ENCODE results near the gene TNN. TPM values are rescaled to one million over a fixed set of nuclear protein-coding genes. Genes with fewer than 3 reads are reported as not detected.

TNN gene
- total RNA-seq, 1 experiment from 2014 or later, result 6.0 TPM

- no peaks in the 10 kb centered on the region for H3K36me3 ChIP-seq
- H3K9me3 ChIP-seq (replicated peaks), result no peaks in the 10 kb centered on the region
- no peak overlapping the region for H3K4me3 ChIP-seq
- no peak overlapping the region for H3K27ac ChIP-seq
- H3K4me1 ChIP-seq (replicated peaks), result peaks cover 66% of the 10 kb centered on the region
- no peak for DNase-seq (ENCODE audit: low read depth in 1 of 2, low spot score in 2 of 2)
- no peaks in the 10 kb centered on the region for H3K27me3 ChIP-seq (replicated peaks)
Observed at GRCh38 chr1:175045097-175045496, 22.5 kb upstream of the TNN start.

DNA sequence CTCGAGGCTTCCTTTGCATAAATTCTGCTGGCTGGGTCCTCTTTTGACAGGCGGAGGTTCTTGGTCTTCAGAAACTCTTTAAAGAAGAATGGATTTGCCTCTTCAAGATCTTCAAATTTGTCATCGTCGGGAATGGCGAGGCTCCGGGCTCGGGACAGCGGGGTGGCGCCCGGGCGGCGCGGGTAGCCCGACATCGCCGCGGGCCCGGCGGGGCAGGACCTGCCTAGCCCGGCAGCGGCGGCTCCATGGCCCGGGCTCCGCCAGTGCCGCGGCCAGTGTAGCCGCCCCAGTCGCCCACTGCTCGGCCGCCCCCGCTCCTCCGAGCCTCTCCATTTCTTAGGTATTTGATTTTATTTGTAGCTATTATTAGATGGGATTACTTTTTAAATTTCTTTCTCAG, 22.1 kb upstream of the TNN start:
- Histone ChIP-seq H3K9me3 (replicated peaks) (no peaks in the 10 kb centered on the region), H3K27ac (no peak overlapping the region), H3K36me3 (no peaks in the 10 kb centered on the region), H3K4me3 (no peak overlapping the region), H3K4me1 (replicated peaks) (peaks cover 61% of the 10 kb centered on the region), H3K27me3 (replicated peaks) (no peaks in the 10 kb centered on the region)
- no peak for DNase-seq (ENCODE audit: low read depth in 1 of 2, low spot score in 2 of 2)

DNA sequence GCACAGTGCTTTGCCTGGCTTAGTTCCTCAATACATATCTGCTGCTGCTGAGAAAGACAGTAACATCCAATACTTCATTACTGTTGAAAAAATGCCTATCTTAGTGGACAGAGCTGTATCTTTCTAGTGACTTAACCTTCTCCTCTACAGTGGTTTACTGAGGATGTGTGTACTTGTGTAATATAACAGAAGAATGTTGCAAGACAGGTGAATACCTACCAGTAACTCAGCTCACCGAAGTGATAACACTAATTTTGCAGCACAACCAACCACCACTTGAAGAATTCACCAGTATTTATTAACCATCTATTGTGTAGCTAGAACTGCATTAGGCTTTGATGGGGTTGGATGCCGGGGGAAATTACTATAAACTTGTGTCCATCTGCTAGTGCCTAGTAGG, 16.6 kb upstream of the TNN start:
- no peak overlapping the region for H3K4me3 ChIP-seq
- peaks cover 28% of the 10 kb centered on the region for H3K4me1 ChIP-seq (replicated peaks)
- H3K27ac ChIP-seq, result no peak overlapping the region
- DNase-seq (ENCODE audit: low read depth in 1 of 2, low spot score in 2 of 2), result no peak
- no peaks in the 10 kb centered on the region for H3K9me3 ChIP-seq (replicated peaks)
- 0 out of 2 replicates have a peak, but pooled peaks cover 1% of the 10 kb centered on the region for H3K36me3 ChIP-seq
- no peaks in the 10 kb centered on the region for H3K27me3 ChIP-seq (replicated peaks)

DNA sequence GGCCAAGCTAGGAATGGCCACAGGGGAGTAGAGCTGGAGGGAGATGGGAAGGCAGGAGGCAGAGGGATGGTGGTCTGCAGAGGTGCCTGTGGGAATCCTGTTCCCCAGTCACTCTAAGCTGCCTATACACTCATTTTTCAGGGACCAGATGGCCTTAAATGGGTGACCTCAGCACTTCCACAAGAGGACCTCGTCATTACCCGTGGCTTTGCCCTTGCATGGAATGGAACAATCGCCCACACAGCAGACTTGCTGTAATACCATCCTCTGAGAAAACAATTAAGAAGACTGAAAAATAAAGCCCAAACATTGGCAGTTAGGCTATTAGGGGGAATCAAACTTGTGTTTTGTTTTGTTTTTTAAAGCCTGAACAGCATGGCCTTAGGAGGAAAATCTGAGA, 12.9 kb upstream of the TNN start:
- Histone ChIP-seq H3K36me3 (0 out of 2 replicates have a peak, but pooled peaks cover 2% of the 10 kb centered on the region), H3K27ac (no peak overlapping the region), H3K4me1 (replicated peaks) (peaks cover 11% of the 10 kb centered on the region), H3K9me3 (replicated peaks) (no peaks in the 10 kb centered on the region), H3K4me3 (no peak overlapping the region), H3K27me3 (replicated peaks) (no peaks in the 10 kb centered on the region)
- DNase-seq (ENCODE audit: low read depth in 1 of 2, low spot score in 2 of 2), result no peak

DNA sequence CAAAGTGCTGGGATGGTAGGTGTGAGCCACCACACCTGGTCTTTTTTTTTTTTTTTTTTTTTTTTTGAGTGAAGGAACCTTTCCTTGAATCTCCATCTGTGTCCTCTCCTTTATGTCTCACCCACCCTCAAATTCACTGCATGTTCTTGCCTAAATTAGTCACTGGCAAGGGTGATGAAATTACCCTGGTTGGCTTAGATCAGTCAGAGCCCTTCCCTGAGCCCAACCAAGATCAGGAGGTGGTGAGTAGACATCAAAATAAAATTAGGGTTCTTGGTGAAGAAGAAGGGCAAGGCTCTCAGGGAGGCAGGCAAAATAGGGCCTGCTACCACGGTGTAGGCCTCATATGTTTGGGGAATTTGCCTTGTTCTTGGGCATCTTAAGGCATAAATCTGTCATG, 5.3 kb upstream of the TNN start:
- no peaks in the 10 kb centered on the region for H3K36me3 ChIP-seq
- no peak overlapping the region for H3K27ac ChIP-seq
- no peak for DNase-seq (ENCODE audit: low read depth in 1 of 2, low spot score in 2 of 2)
- no peaks in the 10 kb centered on the region for H3K27me3 ChIP-seq (replicated peaks)
- no peak overlapping the region for H3K4me3 ChIP-seq
- no peaks in the 10 kb centered on the region; the same call in 1 of the 2 replicates for H3K9me3 ChIP-seq (replicated peaks)
- H3K4me1 ChIP-seq (replicated peaks), result no peaks in the 10 kb centered on the region

DNA sequence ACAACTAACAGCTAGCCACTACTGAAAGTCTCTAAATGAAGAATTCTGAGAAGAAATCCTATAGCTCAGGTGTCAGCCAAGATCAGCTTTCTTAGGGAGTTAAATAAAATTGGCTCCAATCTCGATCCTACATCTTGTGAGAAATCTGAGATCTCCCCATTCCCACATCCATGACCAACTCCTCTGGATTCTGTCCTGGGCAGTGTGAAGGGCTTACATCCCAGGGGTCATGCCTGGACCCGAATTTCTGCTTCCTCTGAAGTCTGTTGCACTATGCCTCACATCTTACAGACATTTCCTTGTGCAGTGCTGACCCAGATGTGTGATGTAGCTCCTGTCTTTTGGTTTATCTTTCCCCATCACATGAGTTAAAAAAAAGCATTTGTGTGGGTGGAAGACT, 4.8 kb upstream of the TNN start:
- H3K36me3 ChIP-seq, result no peaks in the 10 kb centered on the region
- H3K9me3 ChIP-seq (replicated peaks), result no peaks in the 10 kb centered on the region; the same call in 1 of the 2 replicates
- H3K27me3 ChIP-seq (replicated peaks), result no peaks in the 10 kb centered on the region
- no peak overlapping the region for H3K4me3 ChIP-seq
- no peak overlapping the region for H3K27ac ChIP-seq
- no peaks in the 10 kb centered on the region for H3K4me1 ChIP-seq (replicated peaks)
- no peak for DNase-seq (ENCODE audit: low read depth in 1 of 2, low spot score in 2 of 2)

DNA sequence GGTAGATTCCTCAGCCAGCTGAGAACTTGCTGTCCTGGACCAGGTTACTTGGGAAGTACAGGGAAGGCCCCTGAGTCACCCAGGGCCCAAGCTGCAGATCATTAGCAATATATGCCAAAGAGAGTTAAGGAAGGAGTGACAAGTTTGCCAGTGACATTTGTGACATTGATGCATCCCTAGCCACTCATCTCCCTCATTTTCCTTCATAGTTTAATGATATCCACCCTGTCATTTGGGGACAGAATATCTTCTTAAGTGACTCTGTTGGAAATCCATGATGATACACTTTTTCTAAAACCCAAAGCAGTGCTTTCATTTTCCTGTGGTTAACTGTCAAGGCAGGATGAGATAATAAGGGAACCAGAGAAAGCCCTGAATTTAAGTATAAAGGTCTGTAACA, 3.2 kb downstream of the TNN start:
- H3K27me3 ChIP-seq (replicated peaks), result no peaks in the 10 kb centered on the region
- no peak for DNase-seq (ENCODE audit: low read depth in 1 of 2, low spot score in 2 of 2)
- H3K4me1 ChIP-seq (replicated peaks), result peaks cover 26% of the 10 kb centered on the region
- H3K27ac ChIP-seq, result no peak overlapping the region
- no peaks in the 10 kb centered on the region for H3K9me3 ChIP-seq (replicated peaks)
- no peak overlapping the region for H3K4me3 ChIP-seq
- H3K36me3 ChIP-seq, result no peaks in the 10 kb centered on the region

- Histone ChIP-seq H3K4me3 (no peak overlapping the region), H3K27ac (no peak overlapping the region), H3K36me3 (no peaks in the 10 kb centered on the region), H3K4me1 (replicated peaks) (peaks cover 32% of the 10 kb centered on the region), H3K27me3 (replicated peaks) (no peaks in the 10 kb centered on the region), H3K9me3 (replicated peaks) (no peaks in the 10 kb centered on the region)
- DNase-seq (ENCODE audit: low read depth in 1 of 2, low spot score in 2 of 2), result no peak
Observed at GRCh38 chr1:175071276-175071943, 3.8 kb downstream of the TNN start.

DNA sequence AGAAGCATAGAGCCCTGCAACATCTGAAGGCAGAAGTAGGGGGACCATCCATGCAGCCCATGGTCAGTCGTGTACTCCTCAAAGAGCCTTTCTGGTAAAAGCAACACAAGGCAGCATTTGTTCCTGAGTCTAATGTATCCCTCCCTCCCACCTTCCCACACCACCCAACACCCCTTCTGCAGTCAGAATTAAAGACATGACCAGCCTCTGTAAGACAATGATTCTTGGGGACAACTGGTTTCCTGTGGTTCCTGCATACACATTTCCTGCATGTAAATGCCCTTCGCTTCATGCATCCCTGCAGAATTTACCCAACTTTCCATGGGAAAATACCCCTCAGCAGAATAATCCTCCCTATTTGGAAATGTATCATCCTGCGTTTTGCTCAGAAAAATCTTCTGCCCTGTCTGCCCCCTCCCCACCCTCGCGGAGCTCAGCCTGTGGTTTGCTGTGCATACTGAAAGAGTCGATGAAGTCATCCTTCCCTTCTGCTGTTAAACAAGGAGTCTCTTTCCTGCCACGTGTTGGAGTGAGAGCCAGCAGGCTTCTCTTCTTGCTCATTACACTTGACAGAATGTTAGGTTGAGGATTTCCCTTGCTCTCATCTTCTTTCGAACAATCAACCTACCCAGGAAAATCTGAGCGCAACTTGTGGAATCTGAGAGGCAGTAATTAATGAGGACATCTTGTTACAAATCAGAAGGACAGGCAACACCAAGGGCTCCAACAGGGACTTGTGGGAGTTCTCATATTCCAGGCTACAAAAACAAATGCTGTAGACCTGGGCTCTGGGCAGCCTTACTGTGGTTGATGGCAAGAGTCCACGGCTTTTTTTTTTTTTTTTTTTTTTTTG, 4.7 kb downstream of the TNN start:
- Histone ChIP-seq H3K27ac (no peak overlapping the region), H3K4me3 (no peak overlapping the region), H3K4me1 (replicated peaks) (peaks cover 35% of the 10 kb centered on the region), H3K36me3 (no peaks in the 10 kb centered on the region), H3K27me3 (replicated peaks) (no peaks in the 10 kb centered on the region), H3K9me3 (replicated peaks) (no peaks in the 10 kb centered on the region)
- DNase-seq (ENCODE audit: low read depth in 1 of 2, low spot score in 2 of 2), result peak; percentile 73 to 77

DNA sequence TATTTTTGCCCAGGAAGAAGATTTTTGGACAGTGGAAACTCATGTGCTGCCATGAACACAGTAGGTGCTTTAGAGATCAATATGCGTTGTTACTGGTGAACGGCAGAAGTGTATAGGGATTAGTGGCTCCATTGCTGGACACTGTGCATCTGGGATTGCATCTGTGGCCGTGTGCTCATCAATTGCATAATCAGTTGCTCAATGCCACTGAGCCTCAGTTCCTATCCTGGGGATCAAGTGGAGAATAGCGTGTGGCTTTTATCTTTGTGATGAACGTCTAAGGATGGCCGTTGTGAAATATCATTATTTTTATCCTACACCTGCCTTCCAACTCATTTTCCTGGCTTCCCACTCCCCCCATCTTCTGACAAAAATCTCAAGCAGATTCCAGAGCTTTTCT, 5.4 kb downstream of the TNN start:
- no peaks in the 10 kb centered on the region for H3K27me3 ChIP-seq (replicated peaks)
- no peaks in the 10 kb centered on the region for H3K36me3 ChIP-seq
- no peak overlapping the region for H3K4me3 ChIP-seq
- H3K27ac ChIP-seq, result no peak overlapping the region
- H3K4me1 ChIP-seq (replicated peaks), result peaks cover 35% of the 10 kb centered on the region
- no peaks in the 10 kb centered on the region for H3K9me3 ChIP-seq (replicated peaks)
- DNase-seq (ENCODE audit: low read depth in 1 of 2, low spot score in 2 of 2), result no peak

DNA sequence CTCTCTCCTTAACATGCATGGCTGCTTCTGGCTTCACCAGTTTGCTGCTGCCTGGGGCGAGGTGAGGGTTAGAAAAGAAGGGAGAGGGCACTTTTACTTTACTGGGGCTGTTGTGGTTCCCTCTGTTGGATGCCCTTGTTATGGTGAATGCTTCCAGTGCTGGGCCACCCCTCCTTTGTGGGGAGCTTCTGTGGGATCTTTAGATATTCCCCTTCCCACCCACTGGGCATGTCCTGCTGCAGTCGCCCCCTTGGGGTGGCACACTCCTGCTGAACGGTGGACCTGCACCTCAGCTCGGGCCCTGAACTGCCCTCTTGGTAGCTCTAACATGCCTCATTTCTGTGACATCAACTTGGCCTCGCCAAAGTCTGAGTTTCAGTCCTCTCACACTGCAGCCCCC, 6.0 kb downstream of the TNN start:
- H3K36me3 ChIP-seq, result no peaks in the 10 kb centered on the region
- H3K27ac ChIP-seq, result no peak overlapping the region
- H3K27me3 ChIP-seq (replicated peaks), result no peaks in the 10 kb centered on the region
- no peak for DNase-seq (ENCODE audit: low read depth in 1 of 2, low spot score in 2 of 2)
- H3K4me3 ChIP-seq, result no peak overlapping the region
- no peaks in the 10 kb centered on the region for H3K9me3 ChIP-seq (replicated peaks)
- peaks cover 35% of the 10 kb centered on the region for H3K4me1 ChIP-seq (replicated peaks)

DNA sequence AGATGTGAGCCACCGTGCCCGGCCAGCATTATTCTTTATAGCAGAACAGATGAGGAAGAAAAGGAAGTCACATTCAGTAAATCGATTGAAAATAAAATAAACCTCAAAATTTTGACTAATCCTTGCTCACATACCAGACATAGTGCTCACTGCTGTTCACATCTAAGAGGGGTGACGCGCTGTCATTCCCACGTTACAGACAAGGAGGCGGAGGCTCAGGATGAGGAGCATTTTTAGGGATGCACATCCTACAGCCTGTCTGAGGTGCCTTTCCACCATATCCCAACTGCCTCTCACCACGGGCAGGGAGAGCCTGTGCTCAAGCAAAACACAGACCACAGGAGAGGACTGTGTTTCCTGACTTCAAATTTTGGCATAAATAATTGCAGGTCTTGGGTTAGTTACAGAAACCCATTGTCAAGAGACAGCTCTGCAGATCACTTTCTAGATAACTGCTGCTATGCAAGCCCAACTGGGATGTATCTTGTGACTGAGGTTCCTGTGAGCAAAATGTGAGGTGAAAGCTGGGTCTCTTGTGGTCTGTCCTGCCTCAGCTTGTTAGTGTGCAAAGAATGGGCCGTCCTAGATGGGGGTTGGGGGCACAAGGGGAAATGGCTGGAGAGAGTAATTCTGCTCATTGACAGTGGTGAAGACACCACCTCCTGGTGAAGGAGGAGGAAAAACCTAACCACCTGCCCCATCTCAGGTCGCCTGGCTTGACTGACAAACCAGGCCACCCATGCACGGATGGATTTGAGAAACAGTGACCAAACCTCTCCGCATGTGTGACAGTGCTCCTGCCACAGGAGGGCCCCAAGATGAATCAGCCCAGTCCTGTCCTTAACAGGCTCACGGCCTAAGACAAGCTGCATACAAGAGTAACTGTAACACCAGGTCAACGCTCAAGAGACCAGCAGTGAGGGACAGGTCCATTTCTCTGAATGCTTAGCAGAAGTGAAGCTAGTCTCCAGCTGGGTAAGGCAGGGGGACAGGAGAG, 8.2 kb downstream of the TNN start:
- DNase-seq (ENCODE audit: low read depth in 1 of 2, low spot score in 2 of 2), result peak; percentile 74 to 79
- Histone ChIP-seq H3K27ac (peak overlapping the region; percentile 56), H3K36me3 (no peaks in the 10 kb centered on the region)

DNA sequence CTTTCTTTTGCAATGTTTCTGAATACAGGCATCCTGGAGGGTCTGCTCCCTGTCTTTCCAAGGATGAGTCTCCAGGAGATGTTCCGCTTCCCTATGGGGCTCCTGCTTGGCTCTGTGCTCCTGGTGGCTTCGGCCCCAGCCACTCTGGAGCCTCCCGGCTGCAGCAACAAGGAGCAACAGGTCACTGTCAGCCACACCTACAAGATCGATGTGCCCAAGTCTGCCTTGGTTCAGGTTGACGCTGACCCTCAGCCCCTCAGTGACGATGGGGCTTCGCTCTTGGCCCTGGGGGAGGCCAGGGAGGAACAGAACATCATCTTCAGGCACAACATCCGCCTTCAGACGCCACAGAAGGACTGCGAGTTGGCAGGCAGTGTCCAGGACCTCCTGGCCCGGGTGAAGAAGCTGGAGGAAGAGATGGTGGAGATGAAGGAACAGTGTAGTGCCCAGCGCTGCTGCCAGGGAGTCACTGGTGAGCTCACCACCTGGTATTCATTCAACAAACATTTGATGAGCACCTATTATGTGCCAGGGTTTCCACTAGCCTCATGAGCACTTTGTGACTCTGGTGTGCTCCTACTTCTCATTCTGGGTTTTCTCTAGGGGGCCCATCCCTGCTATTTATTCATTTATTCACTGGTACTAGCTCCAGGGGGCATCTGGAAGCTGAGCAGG, 9.9 kb downstream of the TNN start:
- no peak overlapping the region for H3K27ac ChIP-seq
- H3K4me1 ChIP-seq (replicated peaks), result peaks cover 28% of the 10 kb centered on the region
- no peak overlapping the region for H3K4me3 ChIP-seq
- DNase-seq (ENCODE audit: low read depth in 1 of 2, low spot score in 2 of 2), result no peak
- H3K27me3 ChIP-seq (replicated peaks), result no peaks in the 10 kb centered on the region
- H3K9me3 ChIP-seq (replicated peaks), result no peaks in the 10 kb centered on the region
- H3K36me3 ChIP-seq, result no peaks in the 10 kb centered on the region

More for the DNA sequence above, 8.2 kb downstream of the TNN start:
- Histone ChIP-seq H3K4me1 (replicated peaks) (peaks cover 35% of the 10 kb centered on the region), H3K9me3 (replicated peaks) (no peaks in the 10 kb centered on the region), H3K27me3 (replicated peaks) (no peaks in the 10 kb centered on the region), H3K4me3 (no peak overlapping the region)
